Adipocyte (in vitro differentiated cells): ENCODE results near the gene OXSR1.
"Not testable (repeated sequence)": the region's sequence is repeated elsewhere in the genome, so short reads cannot be mapped to it uniquely, and the experiment has no call there.

ENCODE experiments used
- DNase-seq: peaks from one replicate; pipeline ENCODE4 v3.0.0-alpha.2; 2015; ENCODE audit warnings: low read depth
- H3K27me3 ChIP-seq: replicated peaks from 2 replicates; pipeline ENCODE4 v1.7.0; 2013; ENCODE audit warnings: mild to moderate bottlenecking, low read length, moderate library complexity; ENCODE audit not compliant: control insufficient read depth, insufficient read depth
- H3K36me3 ChIP-seq: 2 replicates; pipeline ENCODE4 v1.7.0; 2013; ENCODE audit warnings: low read length, mild to moderate bottlenecking, moderate library complexity; ENCODE audit not compliant: control insufficient read depth, insufficient read depth, severe bottlenecking
- H3K4me1 ChIP-seq: 2 replicates; pipeline ENCODE4 v1.7.0; 2013; ENCODE audit warnings: mild to moderate bottlenecking, low read length, moderate library complexity; ENCODE audit not compliant: control insufficient read depth, insufficient read depth
- H3K4me3 ChIP-seq: 2 replicates; pipeline ENCODE4 v1.7.0; 2013; ENCODE audit warnings: mild to moderate bottlenecking, low read length, moderate library complexity
- H3K9ac ChIP-seq: 2 replicates; pipeline ENCODE4 v1.7.0; 2013; ENCODE audit warnings: mild to moderate bottlenecking, low read length, moderate library complexity
- H3K9me3 ChIP-seq: 2 replicates; pipeline ENCODE4 v1.7.0; 2013; ENCODE audit warnings: mild to moderate bottlenecking, low read length, moderate library complexity; ENCODE audit not compliant: control insufficient read depth

Gene OXSR1

DNA sequence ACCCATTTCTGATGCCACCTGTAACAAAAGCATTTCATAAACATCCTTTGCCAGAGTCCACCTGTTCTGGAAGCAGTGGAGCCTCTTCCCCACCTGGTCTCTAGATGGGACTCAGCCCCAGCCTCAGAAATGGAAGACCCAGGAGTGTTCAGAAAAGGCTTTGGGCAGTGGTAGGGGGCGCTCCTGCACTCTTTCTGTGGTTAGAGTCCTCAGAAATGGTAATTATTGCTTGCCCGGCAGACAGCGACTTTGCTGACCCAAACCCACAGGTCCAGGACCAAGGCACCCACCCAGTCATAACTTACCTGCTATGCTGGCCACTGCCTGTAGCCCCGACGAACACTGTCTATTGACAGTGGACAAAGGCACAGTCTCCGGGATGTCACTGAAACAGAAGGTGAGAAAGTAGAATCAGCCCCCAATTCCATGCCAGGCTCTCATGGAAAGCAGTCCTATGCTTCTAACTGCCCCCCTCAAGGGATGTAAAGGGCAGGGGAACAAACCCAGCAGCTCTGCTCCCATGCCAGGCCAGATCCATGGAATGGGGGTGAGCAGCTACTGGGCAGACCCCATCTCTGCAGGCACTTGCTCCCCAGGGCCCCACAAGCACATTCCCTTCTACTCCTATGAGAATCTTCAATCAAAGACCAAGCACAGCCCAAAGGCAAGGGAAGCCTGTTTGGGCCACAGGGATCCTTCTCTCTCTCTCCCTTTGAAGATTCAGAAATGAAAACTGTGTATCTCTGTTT, 33.5 kb upstream of the OXSR1 start:
- no peaks in the 10 kb centered on the region for H3K9me3 ChIP-seq
- DNase-seq: peak; percentile 45
- peaks cover 75% of the 10 kb centered on the region for H3K36me3 ChIP-seq
- H3K4me1 ChIP-seq: peaks cover 36% of the 10 kb centered on the region
- H3K4me3 ChIP-seq: no peak overlapping the region
- H3K9ac ChIP-seq: no peak overlapping the region
- H3K27me3 ChIP-seq: no peaks in the 10 kb centered on the region

DNA sequence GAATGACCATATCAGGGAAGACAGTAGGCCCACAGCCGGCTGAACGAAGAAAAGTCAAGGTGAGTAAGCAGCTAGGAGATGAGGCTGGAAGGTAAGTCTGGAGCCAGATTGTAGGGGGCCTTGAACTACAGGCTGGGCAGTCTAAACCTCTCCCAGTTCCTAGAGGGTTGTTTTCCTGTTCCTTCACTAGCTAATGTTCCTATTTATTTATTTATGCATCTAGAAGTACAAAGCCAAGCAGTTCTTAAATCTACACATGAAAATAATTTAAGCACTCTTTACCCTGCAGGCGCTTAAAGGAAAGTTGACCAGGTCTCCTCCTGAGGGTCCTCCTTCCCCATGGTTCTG, 32.2 kb upstream of the OXSR1 start:
- Histone ChIP-seq H3K9ac (no peak overlapping the region), H3K4me1 (peaks cover 43% of the 10 kb centered on the region), H3K27me3 (no peaks in the 10 kb centered on the region), H3K36me3 (peaks cover 61% of the 10 kb centered on the region), H3K4me3 (no peak overlapping the region), H3K9me3 (no peaks in the 10 kb centered on the region)
- DNase-seq: no peak

DNA sequence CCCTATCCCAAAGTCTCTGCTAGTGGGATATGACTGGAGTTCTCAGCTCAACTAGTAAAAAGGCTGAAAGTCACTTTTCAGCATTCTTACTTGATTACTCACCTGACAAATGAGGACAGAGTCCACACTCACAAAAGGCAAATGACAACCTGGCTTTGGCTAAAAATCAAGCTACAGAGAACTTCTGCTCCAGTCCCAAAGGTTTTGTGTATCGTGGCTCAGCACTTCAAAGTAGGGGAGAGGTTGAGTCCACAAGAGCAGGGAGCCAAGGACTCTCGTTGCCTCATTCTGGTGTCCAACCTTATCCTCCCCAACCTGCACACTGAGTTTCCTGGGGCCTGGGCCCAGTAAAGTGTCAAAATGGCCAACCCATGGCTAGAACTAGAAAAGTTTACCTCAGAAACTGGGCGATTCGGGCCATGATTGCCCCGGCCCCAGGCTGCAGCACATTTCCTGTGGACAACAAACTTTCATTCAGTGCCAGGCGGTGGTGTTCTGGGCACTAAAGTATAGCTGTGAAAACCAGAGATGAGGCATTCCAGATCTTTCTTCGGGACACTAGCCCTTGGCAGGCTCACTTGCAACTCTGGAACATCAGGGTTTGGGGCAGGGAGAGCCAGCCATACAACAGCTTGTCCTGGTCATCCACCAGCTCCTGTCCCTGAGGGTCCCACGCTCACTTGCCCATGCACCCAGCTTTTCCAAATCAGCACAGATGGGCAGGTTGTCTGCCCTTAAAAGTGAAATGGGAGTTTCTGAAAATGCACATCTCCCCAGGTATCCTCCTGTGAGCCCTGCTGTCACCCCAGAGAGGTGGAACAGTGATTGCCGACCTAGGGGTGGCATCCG, 31.6 kb upstream of the OXSR1 start:
- no peak for DNase-seq
- H3K4me1 ChIP-seq: peaks cover 44% of the 10 kb centered on the region
- H3K9ac ChIP-seq: no peak overlapping the region
- H3K27me3 ChIP-seq: no peaks in the 10 kb centered on the region
- no peaks in the 10 kb centered on the region for H3K9me3 ChIP-seq
- no peak overlapping the region for H3K4me3 ChIP-seq
- H3K36me3 ChIP-seq: peaks cover 57% of the 10 kb centered on the region

DNA sequence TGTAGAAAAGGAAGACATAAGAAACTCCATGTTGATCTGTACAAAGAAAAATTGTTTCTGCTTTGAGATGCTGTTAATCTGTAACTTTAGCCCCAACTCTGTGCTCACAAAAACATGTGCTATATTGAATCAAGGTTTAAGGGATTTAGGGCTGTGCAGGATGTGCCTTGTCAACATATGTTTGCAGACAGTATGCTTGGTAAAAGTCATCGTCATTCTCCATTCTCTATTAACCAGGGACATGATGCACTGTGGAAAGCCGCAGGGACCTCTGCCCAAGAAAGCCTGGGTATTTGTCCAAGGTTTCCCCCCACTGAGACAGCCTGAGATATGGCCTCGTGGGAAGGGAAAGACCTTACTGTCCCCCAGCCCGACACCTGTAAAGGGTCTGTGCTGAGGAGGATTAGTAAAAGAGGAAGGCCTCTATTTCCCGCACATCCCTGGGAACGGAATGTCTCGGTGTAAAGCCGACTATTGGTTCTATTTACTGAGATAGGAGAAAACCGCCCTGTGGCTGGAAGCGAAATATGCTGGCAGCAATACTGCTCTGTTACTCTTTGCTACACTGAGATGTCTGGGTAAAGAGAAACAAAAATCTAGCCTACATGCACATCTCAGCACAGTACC, 30.7 kb upstream of the OXSR1 start:
- H3K27me3 ChIP-seq, H3K4me3 ChIP-seq, H3K9me3 ChIP-seq, H3K9ac ChIP-seq, DNase-seq: not testable (repeated sequence)
- H3K36me3 ChIP-seq: peaks cover 48% of the 10 kb centered on the region
- H3K4me1 ChIP-seq: peaks cover 48% of the 10 kb centered on the region

DNA sequence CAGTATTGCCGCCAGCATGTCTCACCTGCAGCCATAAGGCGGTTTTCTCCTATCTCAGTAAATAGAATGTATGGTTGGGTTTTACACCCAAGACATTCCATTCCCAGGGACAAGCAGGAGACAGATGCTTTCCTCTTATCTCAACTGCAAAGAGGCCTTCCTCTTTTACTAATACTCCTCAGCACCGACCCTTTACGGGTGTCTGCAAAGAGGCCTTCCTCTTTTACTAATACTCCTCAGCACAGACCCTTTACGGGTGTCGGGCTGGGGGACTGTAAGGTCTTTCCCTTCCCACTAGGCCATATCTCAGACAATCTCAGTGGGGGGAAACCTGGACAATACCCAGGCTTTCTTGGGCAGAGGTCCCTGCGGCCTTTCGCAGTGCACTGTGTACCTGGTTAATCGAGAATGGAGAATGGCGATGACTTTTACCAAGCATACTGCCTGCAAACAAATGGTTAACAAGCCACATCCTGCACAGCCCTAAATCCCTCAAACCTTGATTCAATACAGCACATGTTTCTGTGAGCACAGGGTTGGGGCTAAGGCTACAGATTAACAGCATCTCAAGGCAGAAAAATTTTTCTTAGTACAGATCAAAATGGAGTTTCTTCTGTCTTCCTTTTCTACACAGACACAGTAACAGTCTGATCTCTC, 29.6 kb upstream of the OXSR1 start:
- H3K4me1 ChIP-seq: peaks cover 47% of the 10 kb centered on the region

DNA sequence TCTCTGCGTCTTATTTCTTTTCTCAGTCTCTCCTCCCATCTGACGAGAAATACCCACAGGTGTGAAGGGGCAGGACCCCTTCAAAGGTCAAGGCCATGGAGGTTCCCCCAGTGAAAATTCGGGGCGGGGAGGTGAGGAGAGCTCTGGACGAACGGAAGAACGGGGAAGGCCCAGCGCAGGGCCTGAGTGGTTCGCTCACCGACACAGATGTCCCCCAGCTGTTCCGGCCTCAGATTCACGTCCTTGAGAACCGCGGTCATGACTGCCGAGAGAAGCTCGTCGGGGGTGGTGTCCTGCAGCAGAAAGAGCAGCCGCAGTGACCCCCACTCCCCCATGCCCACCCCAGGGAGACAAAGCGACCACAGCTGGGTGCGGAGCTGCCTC, 29.0 kb upstream of the OXSR1 start:
- Histone ChIP-seq H3K4me3 (peak overlapping the region; percentile 92), H3K36me3 (peaks cover 41% of the 10 kb centered on the region), H3K9ac (peak overlapping the region; percentile 89), H3K4me1 (peaks cover 45% of the 10 kb centered on the region), H3K27me3 (no peaks in the 10 kb centered on the region), H3K9me3 (no peaks in the 10 kb centered on the region)
- peak; percentile 62 for DNase-seq

More for the DNA sequence above, 29.6 kb upstream of the OXSR1 start:
- not testable (repeated sequence) for H3K9me3 ChIP-seq, H3K27me3 ChIP-seq, DNase-seq
- peaks cover 41% of the 10 kb centered on the region for H3K36me3 ChIP-seq
- peak overlapping the region; percentile 89 for H3K9ac ChIP-seq
- peak overlapping the region; percentile 92 for H3K4me3 ChIP-seq

DNA sequence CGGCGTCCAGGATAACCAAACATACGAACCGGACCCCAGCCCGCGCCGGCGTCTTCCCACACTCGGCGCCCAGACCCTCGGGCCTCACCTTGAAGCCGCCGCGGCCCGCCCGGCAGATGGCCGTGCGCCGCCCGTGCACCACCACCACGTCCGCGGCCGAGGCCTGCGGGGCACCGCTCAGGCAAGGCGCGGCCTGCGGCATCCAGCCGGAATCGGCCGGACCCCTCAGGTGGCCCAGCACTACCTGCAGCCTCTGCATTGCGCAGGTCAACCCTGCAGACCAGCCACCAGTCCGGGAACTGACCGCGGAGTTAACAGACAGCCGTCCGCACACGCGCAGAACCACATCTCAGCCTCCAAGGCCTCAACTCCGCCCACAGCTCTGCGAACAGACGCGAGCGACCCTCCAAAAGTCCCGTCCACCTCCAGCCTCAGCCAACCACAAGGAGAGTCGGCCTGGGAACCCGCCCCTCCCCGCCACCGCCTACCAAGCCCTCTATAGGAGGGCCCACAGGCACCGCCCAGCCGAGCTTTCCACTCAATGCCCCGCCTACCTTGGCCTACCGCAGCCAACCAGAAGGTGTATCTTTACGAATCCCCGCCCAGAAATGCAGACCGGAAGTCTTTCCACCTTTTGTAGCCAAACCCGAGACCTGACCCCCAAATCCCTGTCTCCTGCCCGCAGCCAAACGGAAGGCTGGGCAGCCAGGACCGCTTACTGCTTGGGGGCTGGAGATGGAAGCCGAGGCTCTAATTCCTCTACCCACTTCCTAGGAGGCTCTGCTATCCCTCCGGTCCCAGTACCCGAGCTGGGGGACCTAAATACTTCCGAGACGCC, 28.3 kb upstream of the OXSR1 start, which contains the start of gene ACAA1:
ACAA1 (minus strand) TSS at position 351 of the 838 bp plus-strand sequence; CDS start at position 259, 92 bp downstream.
- peaks cover 41% of the 10 kb centered on the region for H3K36me3 ChIP-seq
- H3K9me3 ChIP-seq: no peaks in the 10 kb centered on the region
- DNase-seq: peak; percentile 100
- H3K9ac ChIP-seq: peak within 1 kb of the TSS; percentile 93
- peak within 1 kb of the TSS; percentile 92 for H3K4me3 ChIP-seq
- H3K27me3 ChIP-seq: no peaks in the 10 kb centered on the region
- H3K4me1 ChIP-seq: peaks cover 45% of the 10 kb centered on the region

DNA sequence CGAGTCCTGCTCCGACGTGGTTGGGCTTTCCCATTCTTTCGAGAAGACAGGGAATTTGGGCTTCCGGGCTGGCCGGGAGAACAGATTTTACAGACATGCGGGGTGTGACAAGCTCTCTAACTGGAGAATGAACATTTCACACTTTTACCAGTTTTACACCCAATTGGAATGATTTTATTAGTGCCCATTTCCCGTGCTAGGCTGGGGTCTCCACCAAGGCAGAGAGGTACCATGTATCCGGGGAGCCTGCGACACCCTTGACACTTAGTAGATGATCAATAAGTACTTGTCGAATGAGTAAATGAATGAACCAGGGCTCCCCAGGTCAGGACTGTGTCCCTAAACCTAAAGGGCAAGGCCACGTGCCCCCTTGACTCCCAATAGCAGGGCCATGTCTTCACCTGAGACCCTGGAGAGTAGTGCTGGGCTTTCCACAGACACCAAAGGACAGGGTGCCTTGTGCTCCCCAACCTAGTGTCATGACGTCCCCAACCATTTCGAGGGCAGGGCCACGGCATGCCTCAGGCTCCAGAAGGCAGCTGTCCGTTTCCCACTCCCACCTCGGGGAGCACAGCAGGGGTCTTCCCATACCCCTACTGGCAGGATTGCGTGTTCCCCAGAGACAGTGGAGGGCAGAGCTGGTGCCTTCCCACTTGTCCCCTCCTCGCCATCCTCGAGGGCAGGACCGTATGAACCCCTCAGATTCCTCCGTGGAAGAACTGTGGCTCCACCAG, 27.6 kb upstream of the OXSR1 start:
- H3K4me1 ChIP-seq: peaks cover 45% of the 10 kb centered on the region
- H3K9me3 ChIP-seq: no peaks in the 10 kb centered on the region
- H3K9ac ChIP-seq: peak overlapping the region; percentile 93
- H3K36me3 ChIP-seq: peaks cover 37% of the 10 kb centered on the region
- peak overlapping the region; percentile 92 for H3K4me3 ChIP-seq
- DNase-seq: peak; percentile 15
- no peaks in the 10 kb centered on the region for H3K27me3 ChIP-seq

DNA sequence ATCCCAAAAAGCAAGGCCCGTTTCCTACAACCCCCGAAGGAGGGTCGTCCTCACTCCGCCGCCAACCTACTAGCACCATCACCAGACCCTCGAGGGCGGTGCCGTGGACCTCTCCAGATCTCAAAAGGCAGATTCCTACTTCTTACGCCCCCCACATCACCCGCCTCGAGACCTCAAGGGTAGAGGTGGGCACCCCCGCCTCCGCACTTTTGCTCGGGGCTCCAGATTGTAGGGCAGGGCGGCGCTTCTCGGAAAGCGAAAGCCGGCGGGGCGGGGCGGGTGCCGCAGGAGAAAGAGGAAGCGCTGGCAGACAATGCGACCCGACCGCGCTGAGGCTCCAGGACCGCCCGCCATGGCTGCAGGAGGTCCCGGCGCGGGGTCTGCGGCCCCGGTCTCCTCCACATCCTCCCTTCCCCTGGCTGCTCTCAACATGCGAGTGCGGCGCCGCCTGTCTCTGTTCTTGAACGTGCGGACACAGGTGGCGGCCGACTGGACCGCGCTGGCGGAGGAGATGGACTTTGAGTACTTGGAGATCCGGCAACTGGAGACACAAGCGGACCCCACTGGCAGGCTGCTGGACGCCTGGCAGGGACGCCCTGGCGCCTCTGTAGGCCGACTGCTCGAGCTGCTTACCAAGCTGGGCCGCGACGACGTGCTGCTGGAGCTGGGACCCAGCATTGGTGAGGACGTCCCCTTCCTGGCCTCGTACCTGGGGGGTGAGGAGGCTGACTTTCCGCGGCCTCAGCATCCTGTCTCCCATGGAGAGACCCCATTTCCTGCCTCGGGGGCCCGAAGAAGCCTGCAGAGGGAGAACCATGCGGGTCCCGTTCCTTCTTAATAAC, 26.8 kb upstream of the OXSR1 start, which contains the start of gene MYD88:
MYD88 (plus strand) TSS at position 313 of the 842 bp plus-strand sequence; CDS start at position 353, 40 bp downstream.
- DNase-seq: peak; percentile 86
- peak within 1 kb of the TSS; percentile 93 for H3K9ac ChIP-seq
- H3K9me3 ChIP-seq: no peaks in the 10 kb centered on the region
- H3K4me1 ChIP-seq: peaks cover 39% of the 10 kb centered on the region
- peak within 1 kb of the TSS; percentile 92 for H3K4me3 ChIP-seq
- no peaks in the 10 kb centered on the region for H3K27me3 ChIP-seq
- peaks cover 30% of the 10 kb centered on the region for H3K36me3 ChIP-seq
